Measurements from ENCODE around the gene RHEBL1.
A peak's percentile ranks its signal among the peaks of the same experiment; 100 is the strongest.

The RHEBL1 gene

DNA sequence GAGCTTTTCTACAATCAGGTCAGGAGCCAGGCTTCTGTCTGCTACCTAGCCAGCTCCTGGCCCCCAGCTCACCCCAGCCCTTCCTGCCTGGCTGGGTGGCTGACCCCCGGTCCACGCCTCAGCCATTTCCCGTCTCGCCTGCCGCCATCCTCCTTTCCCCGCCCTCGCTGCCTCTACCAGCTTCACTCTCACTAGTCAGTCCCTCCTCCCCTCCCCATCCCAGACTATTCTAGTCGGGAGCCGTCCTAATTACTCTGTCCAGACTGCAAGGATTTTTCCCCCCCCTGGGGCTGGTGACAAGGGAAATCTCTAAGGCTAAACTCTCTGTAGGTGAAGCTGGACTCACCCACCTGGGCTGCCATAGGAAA lies 24.0 kb upstream of the RHEBL1 start:
- Histone ChIP-seq H3K27me3 (ENCODE audit: control insufficient read depth, low read length) (peaks cover 69% of the 10 kb centered on the region), H3F3A (ENCODE audit: control insufficient read depth, insufficient read depth) (no peaks in the 10 kb centered on the region), H3K36me3 (ENCODE audit: control insufficient read depth, low read length) (no peaks in the 10 kb centered on the region), H3K9me3 (ENCODE audit: control insufficient read depth, insufficient read depth, low read length) (no peaks in the 10 kb centered on the region), H4K20me1 (ENCODE audit: control insufficient read depth, insufficient read depth, low read depth, low read length) (0 out of 2 replicates have a peak, but pooled peaks cover 2% of the 10 kb centered on the region), H3K9me2 (replicated peaks; ENCODE audit: control insufficient read depth, low read length) (no peaks in the 10 kb centered on the region), H3K27ac (ENCODE audit: low read depth, low read length) (no peak overlapping the region), H3K4me1 (ENCODE audit: control insufficient read depth, low read length) (peaks cover 25% of the 10 kb centered on the region), H3K4me3 (ENCODE audit: low read length) (no peak overlapping the region), H3K4me2 (ENCODE audit: low read length) (no peak overlapping the region), H3K79me2 (ENCODE audit: control insufficient read depth, low read length) (no peaks in the 10 kb centered on the region)
- no peak for TF ChIP-seq EZH2phosphoT487 (IDR thresholded peaks at IDR 0.05; ENCODE audit: borderline replicate concordance, low read length)

DNA sequence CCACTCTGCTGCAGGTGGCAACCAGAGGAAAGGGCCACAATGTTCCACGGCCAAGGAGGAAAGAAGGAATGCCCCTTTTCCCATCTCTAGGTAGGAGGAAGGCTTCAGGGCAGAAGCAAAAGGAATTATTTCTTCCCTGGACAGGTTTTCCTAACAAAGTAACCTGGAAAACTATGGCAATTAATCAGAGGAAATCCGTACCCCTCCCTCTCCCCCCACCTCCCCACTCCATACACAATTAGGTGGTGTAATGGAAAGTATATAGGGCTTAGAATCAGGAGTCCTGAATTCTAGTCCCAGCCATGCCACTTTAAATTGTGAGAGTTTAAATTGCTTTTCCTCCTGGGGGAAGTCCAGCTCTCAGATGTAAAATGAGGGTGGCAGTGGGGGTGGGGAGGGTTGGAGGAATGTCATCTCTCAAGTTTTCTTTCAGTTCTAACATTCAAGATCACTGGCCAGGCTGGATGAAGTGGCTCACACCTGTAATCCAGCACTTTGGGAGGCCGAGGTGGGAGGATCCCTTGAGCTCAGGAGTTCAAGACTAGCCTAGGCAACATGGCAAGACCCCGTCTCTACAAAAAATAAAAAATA lies 23.1 kb upstream of the RHEBL1 start:
- Histone ChIP-seq H3K4me2 (ENCODE audit: low read length) (no peak overlapping the region), H3K27me3 (ENCODE audit: control insufficient read depth, low read length) (peaks cover 74% of the 10 kb centered on the region), H3F3A (ENCODE audit: control insufficient read depth, insufficient read depth) (no peaks in the 10 kb centered on the region), H3K4me1 (ENCODE audit: control insufficient read depth, low read length) (peaks cover 34% of the 10 kb centered on the region), H4K20me1 (ENCODE audit: control insufficient read depth, insufficient read depth, low read depth, low read length) (0 out of 2 replicates have a peak, but pooled peaks cover 2% of the 10 kb centered on the region), H3K9me2 (replicated peaks; ENCODE audit: control insufficient read depth, low read length) (no peaks in the 10 kb centered on the region), H3K27ac (ENCODE audit: low read depth, low read length) (no peak overlapping the region), H3K4me3 (ENCODE audit: low read length) (no peak overlapping the region), H3K79me2 (ENCODE audit: control insufficient read depth, low read length) (no peaks in the 10 kb centered on the region), H3K9me3 (ENCODE audit: control insufficient read depth, insufficient read depth, low read length) (no peaks in the 10 kb centered on the region), H3K36me3 (ENCODE audit: control insufficient read depth, low read length) (no peaks in the 10 kb centered on the region)
- TF ChIP-seq EZH2phosphoT487 (IDR thresholded peaks at IDR 0.05; ENCODE audit: borderline replicate concordance, low read length) = no peak
- TF ChIP-seq CTCF (IDR thresholded peaks at IDR 0.05; ENCODE audit: low read depth, low read length, poor library complexity, severe bottlenecking) = no peak

GRCh38 chr12:49092086-49092815 lies 22.5 kb upstream of the RHEBL1 start:
- Histone ChIP-seq H3K27ac (ENCODE audit: low read depth, low read length) (no peak overlapping the region), H3K9me3 (ENCODE audit: control insufficient read depth, insufficient read depth, low read length) (no peaks in the 10 kb centered on the region), H3K4me3 (ENCODE audit: low read length) (no peak overlapping the region), H3K36me3 (ENCODE audit: control insufficient read depth, low read length) (no peaks in the 10 kb centered on the region), H3K27me3 (ENCODE audit: control insufficient read depth, low read length) (peaks cover 74% of the 10 kb centered on the region), H3K79me2 (ENCODE audit: control insufficient read depth, low read length) (no peaks in the 10 kb centered on the region), H3K4me2 (ENCODE audit: low read length) (peak overlapping the region; percentile 32), H3K4me1 (ENCODE audit: control insufficient read depth, low read length) (peaks cover 36% of the 10 kb centered on the region), H4K20me1 (ENCODE audit: control insufficient read depth, insufficient read depth, low read depth, low read length) (0 out of 2 replicates have a peak, but pooled peaks cover 2% of the 10 kb centered on the region), H3F3A (ENCODE audit: control insufficient read depth, insufficient read depth) (no peaks in the 10 kb centered on the region), H3K9me2 (replicated peaks; ENCODE audit: control insufficient read depth, low read length) (no peaks in the 10 kb centered on the region)
- TF ChIP-seq CTCF (IDR thresholded peaks at IDR 0.05; ENCODE audit: low read depth, low read length, poor library complexity, severe bottlenecking) (peak; percentile 55), EZH2phosphoT487 (IDR thresholded peaks at IDR 0.05; ENCODE audit: borderline replicate concordance, low read length) (no peak)

DNA sequence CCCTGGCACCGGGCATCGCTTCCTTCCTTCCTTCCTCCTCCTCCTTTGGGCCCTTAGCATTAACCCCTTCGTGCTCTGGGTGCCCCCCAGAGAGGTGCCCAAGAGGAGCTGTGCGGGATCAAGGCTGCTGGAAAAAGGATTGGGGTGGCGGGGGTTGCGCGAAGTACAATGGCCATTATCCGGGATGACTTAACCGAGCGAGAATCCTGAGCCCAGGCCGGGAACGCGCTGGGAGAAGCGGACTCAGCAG lies 22.0 kb upstream of the RHEBL1 start:
- H3K4me3 ChIP-seq (ENCODE audit: low read length) = no peak overlapping the region
- no peaks in the 10 kb centered on the region for H3K36me3 ChIP-seq (ENCODE audit: control insufficient read depth, low read length)
- peaks cover 36% of the 10 kb centered on the region for H3K4me1 ChIP-seq (ENCODE audit: control insufficient read depth, low read length)
- H4K20me1 ChIP-seq (ENCODE audit: control insufficient read depth, insufficient read depth, low read depth, low read length) = 0 out of 2 replicates have a peak, but pooled peaks cover 2% of the 10 kb centered on the region
- no peak for TF ChIP-seq CTCF (IDR thresholded peaks at IDR 0.05; ENCODE audit: low read depth, low read length, poor library complexity, severe bottlenecking)
- TF ChIP-seq EZH2phosphoT487 (IDR thresholded peaks at IDR 0.05; ENCODE audit: borderline replicate concordance, low read length) = 0 out of 2 replicates have a peak, but pooled peaks have one; percentile 54
- H3K9me2 ChIP-seq (replicated peaks; ENCODE audit: control insufficient read depth, low read length) = no peaks in the 10 kb centered on the region
- no peak overlapping the region for H3K27ac ChIP-seq (ENCODE audit: low read depth, low read length)
- no peaks in the 10 kb centered on the region for H3F3A ChIP-seq (ENCODE audit: control insufficient read depth, insufficient read depth)
- H3K4me2 ChIP-seq (ENCODE audit: low read length) = peak overlapping the region; percentile 32
- H3K79me2 ChIP-seq (ENCODE audit: control insufficient read depth, low read length) = no peaks in the 10 kb centered on the region
- H3K27me3 ChIP-seq (ENCODE audit: control insufficient read depth, low read length) = peaks cover 77% of the 10 kb centered on the region
- H3K9me3 ChIP-seq (ENCODE audit: control insufficient read depth, insufficient read depth, low read length) = no peaks in the 10 kb centered on the region
